ENCODE data around the gene ANKRD37.

GRCh38 chr4:185412412-185412811 lies 15.8 kb downstream of the ANKRD37 start:
- TF ChIP-seq CTCF (conservative IDR thresholded peaks at IDR 0.05 in 1 of 2, IDR thresholded peaks at IDR 0.05 in 1 of 2; ENCODE audit: extremely low read depth in 1 of 2, insufficient read depth in 1 of 2, low read depth in 1 of 2, low read length in 2 of 2): no peak
- TF ChIP-seq EZH2 (IDR thresholded peaks at IDR 0.05; ENCODE audit: borderline replicate concordance, low read length): no peak
